MM.1S (cell line): ENCODE results near the gene NSUN5.
"Not testable (repeated sequence)": the region's sequence is repeated elsewhere in the genome, so short reads cannot be mapped to it uniquely, and the experiment has no call there.

Experiments used
- CTCF ChIP-seq: fragments of 300-600 bp; sonication (generic); IDR thresholded peaks from 2 replicates; pipeline ENCODE4 v1.5.1; 2016; ENCODE audit warnings: antibody characterized with exemption, low read length, mixed read lengths
- EZH2 ChIP-seq: fragments of 300-600 bp; sonication (generic); optimal IDR thresholded peaks from 2 replicates; pipeline ENCODE3; 2017; ENCODE audit warnings: low read depth, mild to moderate bottlenecking, antibody characterized with exemption, low read length, mixed read lengths

- not testable (repeated sequence) for TF ChIP-seq CTCF, EZH2
These were observed 18.8 kb upstream of the NSUN5 start for GRCh38 chr7:73327449-73327848.
